SIG-M5 (cell line): Measurements from ENCODE around the gene RBBP4.
A peak's percentile ranks its signal among the peaks of the same experiment; 100 is the strongest.
"Not testable (repeated sequence)": the region's sequence is repeated elsewhere in the genome, so short reads cannot be mapped to it uniquely, and the experiment has no call there.

ENCODE experiments used
- DNase-seq: peaks from one replicate; lab custom pipeline; 2025; lab: John Stamatoyannopoulos, UW

The RBBP4 gene

DNA sequence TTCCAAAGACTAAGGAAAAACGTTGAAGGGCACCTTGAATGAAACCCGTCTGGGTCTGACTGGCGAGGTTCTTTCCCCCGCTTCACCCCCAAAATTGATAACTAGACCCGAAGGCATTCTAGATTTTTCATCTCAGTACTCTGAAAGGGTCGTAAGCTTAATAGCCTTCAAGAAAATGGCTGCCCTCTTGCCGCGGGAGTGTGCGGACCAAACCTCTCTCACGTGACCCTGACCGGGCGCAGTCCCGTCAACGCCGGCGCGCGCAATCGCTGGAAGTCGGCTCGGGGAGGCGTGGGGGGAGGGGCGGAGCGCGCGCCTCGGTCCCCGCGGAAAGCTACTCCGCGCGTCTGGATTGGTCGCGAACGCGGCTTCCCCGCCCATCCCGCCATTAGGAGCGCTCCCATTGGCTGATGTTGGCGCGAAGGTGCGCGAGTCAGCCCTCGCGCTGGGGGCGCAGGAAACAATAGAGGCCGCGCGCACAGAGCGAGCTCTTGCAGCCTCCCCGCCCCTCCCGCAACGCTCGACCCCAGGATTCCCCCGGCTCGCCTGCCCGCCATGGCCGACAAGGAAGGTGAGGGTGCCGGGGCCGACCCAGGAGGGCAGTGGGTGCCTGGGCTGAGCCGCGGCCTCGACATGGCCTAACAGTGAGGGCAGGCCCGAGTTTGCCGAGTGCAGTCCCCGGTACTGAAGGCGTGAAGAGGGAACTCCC is at the start of gene RBBP4:
Gene RBBP4 (plus strand): TSS at position 457 of the 709 bp plus-strand sequence. CDS start 99 bp downstream, at position 556.
- DNase-seq = peak; percentile 49

DNA sequence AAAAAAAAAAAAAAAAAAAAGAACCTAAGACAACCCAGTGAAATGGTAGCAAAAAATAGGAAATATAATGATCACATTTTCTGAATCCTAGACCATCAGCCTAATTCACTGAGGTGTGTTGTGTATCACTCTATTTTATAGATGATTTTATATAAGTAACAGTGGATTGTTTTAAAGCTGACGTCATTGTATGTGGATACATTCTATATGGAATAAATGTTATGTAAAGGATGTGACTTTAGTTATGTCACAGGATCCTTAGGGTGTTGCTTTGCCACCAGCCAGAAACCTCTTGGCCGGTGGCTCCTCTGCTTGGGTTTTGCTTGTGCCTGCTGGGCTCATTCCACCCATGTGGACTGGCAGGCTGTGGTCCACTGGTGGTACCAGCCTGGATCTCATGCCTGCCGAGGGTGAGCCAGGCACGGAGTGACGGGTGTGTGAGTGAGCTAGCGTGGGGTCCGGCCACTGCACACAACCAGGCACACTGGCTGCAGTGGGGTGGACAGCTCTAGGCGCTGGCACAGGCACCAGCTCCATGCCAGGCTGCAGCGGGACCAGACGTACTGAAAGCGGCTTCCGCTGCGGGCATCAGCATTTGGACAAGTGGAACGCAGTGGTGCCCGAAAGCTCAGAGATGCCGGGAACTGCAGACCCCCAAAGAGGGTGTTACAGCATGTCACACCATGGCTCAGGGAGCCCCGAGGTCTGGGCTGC is 45.1 kb upstream of the RBBP4 start:
- DNase-seq = no peak

DNA sequence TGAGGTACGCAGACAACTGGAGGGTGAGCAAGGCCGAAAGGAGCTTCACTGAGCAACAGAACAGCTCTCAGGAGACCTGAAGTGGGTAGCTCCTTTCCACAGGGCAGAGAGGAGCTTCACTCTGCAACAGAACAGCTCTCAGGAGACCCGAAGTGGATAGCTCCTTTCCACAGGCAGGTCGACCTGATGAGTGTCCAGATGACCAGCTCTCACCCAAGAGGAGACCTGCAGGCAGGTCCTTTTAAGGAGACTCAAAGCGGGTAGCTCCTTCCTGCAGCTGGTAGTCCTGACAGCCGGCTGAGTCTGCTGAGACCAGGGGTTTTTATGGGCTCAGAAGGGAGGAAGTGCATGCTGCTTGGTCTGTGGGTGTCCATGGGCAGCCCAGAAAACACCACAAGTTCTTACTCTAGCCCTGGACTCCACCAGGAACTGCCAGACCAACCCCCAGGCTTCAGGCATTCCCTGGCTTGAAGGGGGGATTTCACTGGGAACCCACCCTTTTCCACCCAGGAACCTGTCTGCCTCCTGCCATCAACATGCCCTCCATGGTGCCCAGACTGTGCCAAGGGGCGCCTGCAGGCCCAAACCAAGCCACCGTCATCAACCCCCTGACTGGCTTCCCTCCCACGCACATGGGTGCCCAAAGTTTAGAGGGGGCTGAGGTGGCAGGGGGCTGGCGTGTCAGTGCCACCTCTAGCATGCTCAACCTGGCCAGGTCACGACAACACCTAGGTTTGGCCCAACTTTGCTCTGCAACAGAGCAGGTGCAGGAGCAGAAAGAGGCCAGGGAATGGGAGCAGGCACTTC is 44.2 kb upstream of the RBBP4 start:
- DNase-seq = no peak

DNA sequence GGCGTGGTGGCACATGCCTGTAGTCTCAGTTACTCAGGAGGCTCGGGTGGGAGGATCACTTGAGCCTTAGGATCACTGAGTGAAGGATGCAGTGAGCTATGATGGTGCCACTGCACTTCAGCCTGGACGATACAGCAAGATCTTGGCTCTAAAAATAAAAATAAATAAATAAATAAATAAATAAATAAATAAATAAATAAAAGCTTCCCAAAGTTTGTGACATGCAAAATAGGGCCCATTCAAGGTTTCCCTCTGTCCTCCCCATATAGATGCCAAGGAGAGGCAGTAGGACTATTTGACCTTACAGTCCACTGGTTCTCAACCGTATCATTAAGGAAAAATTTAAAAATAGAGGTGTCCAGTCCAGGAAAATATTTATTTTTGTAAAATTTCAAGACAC is 41.8 kb upstream of the RBBP4 start:
- DNase-seq = no peak

DNA sequence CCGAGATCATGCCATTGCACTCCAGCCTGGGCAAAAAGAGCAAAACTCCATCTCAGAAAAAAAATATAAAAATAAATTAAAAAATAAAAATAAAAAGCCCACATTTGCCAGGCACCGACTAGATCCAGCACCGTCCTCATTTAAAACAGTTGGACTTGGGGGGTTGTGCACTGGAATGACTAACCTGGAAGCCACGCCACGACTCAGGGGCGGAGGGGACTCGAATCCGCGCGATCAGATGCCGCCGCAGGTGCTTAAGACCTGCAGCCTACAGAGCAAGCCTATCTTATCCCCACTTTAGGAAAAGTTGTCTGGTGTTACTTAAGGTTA is 39.2 kb upstream of the RBBP4 start:
- DNase-seq = no peak

DNA sequence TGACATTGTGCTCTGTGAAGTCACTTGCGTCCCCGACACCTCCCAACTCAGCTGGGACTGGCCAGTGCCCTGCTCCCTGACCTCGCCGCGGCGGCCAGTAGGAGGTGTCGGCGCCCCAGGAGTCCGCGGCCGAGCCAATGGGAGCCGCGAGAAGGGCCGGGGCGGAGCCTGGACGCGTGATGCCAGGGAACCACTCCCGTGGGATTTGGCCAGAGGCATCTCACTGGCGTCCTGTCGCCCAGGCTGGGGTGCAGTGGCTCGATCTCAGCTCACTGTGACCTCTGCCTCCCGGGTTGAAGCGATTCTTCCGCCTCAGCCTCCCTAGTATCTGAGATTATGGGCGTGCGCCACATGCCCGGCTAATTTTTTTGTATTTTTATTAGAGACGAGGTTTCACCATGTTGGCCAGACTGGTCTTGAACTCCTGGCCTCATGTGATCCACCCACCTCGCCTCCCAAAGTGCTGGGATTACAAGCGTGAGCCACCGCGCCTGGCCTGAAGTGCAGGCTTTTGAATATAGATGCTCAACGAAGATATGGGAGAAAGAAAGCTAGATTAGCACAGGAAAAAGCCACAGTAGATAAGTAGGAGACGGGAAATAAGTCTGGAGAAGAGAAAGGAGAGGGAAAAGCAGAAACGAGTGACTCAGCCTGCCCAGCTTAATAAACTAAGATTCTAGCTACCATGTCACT is 38.7 kb upstream of the RBBP4 start:
- no peak for DNase-seq

DNA sequence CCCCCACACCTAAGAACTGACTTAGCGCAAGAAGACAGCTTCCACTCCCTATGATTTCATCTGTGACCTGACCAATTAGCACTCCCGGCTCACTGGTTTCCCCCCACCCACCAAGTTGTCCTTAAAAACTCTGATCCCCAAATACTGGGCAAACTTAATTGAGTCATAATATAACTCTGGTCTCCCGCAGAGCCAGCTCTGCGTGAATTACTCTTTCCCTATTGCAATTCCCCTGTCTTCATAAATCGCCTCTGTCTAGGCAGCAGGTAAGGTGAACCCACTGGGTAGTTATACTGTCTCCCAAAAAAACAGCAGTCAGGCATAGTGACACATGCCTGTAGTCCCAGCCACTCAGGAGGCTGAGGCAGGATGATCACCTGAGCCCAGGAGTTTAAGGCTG is 37.5 kb upstream of the RBBP4 start:
- no peak for DNase-seq

DNA sequence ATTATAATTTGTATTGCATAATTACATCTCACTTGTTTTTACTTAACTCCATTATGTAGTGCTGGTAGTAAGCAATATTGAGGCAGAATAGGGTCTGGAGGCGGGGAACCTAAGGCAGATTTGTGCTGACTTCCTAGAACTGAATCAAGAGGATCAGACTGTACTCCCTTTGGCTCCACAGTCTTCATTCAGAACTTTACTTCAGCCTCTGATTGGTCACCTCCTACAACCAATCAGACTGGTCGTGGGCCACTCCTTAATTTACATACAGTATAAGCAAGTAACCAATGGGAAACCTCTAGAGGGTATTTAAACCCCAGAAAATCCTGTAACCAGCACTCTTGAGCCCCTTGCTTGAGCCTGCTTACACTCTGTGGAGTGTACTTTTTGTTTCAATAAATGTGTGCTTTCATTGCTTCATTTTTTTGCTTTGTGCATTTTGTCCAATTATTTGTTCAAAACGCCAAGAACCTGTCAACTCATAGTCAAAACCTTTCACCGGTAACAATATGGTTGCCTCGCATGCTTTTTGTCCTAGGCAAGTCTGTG is 32.3 kb upstream of the RBBP4 start:
- no peak for DNase-seq

DNA sequence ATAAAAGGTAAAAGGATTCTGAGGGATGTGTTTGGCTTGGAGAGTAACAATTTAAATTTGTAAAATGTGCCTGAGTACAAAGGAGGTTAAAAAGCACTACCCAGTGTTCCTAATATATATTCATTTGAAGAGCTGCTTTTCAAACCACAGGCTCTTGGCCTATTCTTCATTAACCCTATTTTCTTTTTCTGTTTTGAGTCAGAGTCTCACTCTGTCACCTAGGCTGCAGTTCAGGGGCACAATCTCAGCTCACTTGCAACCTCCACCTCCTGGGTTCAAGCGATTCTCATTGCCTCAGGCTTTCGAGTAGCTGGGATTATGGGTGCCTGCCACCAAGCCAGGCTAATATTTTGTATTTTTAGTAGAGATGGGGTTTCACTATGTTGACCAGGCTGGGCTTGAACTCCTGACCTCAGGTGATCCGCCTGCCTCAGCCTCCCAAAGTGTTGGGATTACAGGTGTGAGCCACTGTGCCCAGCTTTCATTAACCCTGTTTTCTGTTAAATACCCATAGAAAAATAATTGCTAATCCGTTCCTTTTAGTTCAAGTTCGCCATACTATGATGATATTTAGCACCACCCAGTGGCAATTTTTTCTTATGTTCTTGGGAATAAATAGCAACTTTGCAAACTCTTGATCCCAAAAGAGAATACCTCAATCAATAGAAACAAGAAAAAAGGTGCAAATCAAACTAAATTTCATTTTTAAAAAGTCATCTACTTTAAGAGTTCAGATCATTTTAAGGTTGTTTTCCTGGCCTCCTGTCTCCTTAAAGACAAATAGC is 31.1 kb upstream of the RBBP4 start:
- no peak for DNase-seq

DNA sequence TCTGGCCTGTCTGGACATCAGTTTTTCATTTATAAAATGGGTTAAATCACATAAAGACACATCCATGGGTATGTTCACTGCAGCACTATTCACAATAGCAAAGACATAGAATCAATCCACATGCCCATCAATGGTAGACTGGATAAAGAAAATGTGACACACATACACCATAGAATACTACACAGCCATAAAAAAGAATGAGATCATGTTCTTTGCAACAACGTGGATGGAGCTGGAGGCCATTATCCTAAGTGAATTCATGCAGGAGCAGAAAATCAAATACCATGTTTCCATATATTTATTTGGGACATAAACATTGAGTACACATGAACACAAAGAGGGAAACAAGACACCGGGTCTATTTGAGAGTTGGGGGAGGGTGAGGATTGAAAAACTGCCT is 28.8 kb upstream of the RBBP4 start:
- DNase-seq = no peak

DNA sequence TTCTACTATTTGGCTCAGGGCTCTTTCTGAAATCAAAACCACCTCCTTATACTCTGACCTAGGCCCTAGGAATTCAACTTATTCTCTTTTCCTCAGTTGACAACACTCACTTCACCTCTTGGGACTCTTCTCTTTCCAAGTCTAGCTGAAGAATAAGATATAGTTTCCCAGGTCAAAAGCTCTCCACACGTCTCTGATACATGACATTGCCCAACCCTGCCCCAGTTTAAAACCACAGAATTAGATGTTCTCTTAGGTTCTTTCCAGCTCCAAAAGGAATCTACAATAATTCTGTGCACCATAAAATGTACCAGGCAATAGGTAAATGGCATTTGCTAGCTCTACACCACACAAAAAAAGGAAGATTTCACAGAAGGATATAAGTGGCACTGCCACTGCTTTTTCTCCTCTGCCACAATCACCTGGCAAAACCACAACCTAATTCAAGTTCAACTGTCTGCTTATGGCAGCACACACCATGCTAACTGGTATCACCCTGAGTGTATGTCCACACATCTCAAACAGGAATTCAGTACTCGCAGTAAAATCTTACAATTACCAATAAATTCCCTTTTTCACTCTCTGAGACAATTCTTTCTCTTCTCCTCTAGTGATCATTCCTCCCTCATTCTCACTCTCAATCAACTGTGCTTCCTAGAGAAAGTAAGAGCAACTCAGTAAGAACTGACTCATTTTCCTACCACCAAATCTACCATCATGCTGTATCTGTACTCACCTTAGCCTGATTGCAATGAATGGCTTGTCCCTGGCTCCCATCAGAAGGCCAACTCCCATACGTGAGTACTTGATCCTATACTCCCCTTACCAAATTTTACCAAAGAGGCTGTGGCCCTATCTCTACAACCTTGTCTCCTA is 28.0 kb upstream of the RBBP4 start:
- DNase-seq = no peak

DNA sequence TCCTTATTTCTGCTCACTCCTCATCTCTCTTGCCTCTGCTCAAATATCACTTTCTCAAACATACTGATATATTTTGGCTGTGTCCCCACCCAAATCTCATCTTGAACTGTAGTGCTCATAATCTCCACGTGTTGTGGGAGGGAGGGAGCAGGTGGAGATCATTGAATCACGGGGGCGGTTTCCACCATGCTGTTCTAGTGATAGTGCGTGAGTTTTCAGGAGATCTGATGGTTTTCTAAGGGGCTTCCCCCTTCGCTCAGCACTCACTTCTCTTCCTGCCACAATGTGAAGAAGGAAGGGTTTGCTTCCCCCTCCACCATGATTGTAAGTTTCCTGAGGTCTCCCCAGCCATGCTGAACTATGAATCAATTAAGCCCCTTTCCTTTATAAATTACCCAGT is 27.2 kb upstream of the RBBP4 start:
- no peak for DNase-seq

DNA sequence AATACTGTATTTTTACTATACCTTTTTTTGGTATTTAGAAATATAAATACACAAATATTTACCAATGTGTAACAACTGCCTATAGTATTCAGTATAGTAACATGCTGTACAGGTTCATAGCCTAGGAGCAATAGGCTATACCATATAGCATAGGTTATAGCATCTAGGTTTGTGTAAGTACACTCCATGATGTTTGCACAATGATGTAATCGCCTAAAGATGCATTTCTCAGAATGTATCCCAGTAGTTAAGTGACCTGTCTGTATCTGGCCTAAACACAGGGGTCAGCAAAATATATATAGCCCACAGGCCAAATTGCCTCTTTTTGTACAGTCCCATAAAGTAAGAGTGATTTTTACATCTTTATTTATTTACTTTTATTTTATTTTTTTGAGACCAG is 24.8 kb upstream of the RBBP4 start:
- DNase-seq = no peak

DNA sequence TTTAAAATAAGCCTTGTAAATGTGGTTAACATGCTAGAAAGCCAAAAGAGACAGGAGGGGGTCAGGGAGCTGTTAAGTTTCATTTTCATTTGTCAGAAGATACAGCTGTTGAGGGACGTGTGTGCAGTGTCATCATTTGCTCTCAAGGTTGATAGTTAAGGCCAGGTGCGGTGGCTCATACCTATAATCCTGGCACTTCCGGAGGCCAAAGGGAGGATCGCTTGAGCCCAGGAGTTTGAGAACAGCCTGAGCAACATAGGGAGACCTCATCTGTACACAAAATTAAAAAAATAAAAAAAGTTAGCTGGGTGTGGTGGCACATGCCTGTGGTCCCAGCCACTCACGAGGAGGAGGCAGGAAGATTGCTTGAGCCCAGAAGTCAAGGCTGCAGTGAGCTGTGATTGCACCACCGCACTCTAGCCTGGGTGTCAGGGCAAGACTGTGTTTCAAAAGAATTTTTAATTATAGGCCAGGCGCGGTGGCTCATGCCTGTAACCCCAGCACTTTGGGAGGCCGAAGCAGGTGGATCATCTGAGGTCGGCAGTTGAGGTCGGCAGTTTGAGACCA is 23.3 kb upstream of the RBBP4 start:
- no peak for DNase-seq

DNA sequence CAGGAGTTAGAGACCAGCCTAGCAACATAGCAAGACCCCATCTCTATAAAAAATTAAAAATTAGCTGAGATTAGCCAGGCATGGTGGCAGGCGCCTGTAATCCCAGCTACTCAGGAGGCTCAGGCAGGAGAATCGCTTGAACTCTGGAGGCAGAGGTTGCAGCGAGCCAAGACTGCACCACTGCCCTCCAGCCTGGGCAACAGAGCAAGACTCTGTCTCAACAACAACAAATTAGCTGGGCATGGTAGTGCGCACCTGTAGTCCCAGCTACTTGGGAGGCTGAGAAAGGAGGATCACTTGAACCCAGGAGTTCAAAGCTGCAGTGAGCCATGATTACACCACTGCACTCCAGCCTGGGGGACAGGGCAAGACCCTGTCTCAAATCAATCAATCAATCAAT is 20.8 kb upstream of the RBBP4 start:
- DNase-seq = not testable (repeated sequence)

DNA sequence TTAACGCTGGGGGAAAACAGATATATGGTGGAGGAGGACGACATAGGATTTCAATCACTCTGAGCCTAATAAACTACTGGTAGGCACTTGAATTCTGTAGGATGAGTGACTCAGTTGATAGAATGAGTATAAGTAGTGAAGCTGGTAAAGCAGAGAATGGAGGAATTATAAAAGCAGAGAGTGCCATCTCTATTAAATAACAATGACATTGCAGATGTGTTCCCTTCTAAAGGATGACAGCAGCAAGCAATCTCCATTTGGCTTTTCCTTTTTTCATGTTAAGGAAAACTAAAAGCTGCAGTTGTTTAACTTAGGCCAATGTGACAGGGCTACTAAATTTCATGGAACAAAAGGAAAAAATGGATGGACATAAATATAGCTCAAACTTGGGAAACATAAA is 18.2 kb upstream of the RBBP4 start:
- DNase-seq = no peak

DNA sequence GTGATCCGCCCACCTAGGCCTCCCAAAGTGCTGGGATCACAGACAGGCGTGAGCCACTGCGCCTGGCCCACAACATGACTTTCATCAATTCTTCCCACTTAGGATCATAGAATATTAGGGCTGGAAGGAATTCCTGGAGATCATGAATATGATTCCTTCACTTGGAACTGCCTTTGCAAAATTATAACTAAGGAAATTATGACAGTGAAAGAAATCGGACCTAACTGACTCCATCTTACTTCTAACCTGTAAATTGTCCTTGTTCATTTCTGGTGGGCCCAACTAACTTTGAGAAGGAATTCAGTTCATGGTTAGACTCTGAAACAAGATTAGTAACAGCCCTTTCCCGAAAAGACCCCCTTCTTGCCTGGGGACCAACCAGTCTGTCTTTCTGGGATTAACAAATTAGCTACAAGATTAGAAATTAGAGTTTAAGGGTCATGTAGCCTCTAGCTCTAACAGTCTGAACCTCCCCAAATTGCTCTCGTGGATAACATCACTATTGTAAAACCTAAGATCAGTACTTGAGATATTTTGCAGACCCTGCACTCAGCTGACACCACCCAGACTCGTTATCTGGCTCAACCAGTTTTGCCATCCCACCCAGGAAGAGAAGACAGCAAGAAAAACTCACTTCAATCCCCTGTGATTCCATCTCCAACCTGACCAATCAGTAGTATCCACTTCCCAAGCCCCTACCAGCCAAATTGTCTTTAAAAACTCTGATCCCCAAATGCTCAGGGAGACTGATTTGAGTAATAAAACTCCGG is 15.3 kb upstream of the RBBP4 start:
- no peak for DNase-seq

DNA sequence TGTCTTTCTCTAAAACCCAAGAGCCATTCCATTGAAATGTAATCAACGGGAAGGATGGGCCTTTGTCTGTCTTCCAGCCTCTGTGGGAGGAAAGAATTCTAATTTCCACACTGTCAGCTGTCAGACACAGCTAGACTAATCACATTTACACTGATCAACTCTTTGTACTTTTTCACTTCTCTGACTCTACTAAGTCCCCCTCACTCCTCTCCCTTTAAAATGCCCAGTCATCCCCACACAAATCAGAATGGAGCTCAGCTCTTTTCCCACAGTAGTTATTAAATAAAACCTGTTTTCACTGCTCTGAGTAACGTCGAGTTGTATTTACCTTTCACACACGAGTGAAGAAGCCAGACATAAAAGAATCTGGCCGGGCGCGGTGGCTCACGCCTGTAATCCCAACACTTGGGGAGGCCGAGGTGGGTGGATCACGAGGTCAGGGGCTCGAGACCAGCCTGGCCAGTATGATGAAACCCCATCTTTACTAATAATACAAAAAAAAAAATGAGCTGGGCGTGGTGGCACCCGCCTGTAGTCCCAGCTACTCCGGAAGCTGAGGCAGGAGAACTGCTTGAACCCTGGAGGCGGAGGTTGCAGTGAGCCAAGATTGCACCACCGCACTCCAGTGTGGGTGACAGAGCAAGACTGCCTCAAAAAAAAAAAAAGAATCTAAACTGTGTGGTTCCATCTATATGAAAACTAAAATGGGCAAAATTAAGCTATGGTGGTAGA is 13.9 kb upstream of the RBBP4 start:
- DNase-seq = no peak
